HG03457 (cell line): Measurements from ENCODE around the gene CACNB1.
"Not testable (repeated sequence)": the region's sequence is repeated elsewhere in the genome, so short reads cannot be mapped to it uniquely, and the experiment has no call there.

Experiments
- ATAC-seq: cut with Tn5 transposase; IDR thresholded peaks from one replicate; pipeline ENCODE4 v1.9.1; 2021; ENCODE audit warnings: moderate number of reproducible peaks; ENCODE audit not compliant: unreplicated experiment

Gene CACNB1

DNA sequence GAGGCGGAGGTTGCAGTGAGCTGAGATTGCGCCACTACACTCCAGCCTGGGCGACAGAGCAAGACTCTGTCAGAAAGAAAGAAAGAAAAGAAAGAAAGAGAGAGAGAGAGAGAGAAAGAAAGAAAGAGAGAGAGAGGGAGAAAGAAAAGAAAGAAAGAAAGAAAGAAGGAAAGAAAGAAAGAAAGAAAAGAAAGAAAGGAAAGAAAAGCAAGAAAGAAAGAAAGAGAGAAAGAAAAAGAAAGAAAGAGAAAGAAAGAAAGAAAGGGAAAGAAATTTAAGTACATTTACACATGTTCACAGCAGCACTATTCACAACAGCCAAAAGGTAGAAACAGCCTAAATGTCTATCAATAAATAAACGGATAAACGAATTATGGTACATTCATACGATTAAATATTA, 67.9 kb downstream of the CACNB1 start:
- ATAC-seq = not testable (repeated sequence)

DNA sequence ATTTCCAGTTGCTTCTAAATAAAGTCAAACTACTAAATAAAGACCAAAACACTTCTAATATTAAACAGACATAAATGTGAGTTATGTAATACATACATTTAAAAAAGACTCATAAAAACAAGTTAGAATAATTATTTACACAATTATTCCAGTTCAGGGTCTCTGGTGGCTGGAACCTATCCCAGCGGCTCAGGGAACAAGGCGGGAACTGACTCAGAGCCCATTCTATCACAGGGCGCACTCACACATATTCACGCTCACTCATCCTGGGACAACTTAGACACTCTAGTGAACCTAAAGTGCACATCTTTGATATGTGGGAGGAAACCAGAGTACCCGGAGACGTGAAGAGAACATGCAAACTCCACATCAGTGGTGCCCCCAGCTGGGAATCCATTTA, 71.0 kb downstream of the CACNB1 start:
- ATAC-seq = no peak

GRCh38 chr17:39125143-39125875, 72.2 kb downstream of the CACNB1 start:
- no peak for ATAC-seq

- no peak for ATAC-seq
These were observed 73.8 kb downstream of the CACNB1 start for GRCh38 chr17:39123627-39124026.
